ENCODE data around the gene C7orf25. TPM values are rescaled to one million over a fixed set of nuclear protein-coding genes. Genes with fewer than 3 reads are reported as not detected.

Gene C7orf25
- total and polyA plus RNA-seq, 10 of the 15 experiments (the other 5 are each of a cell fraction or from before 2014, with no cell fraction given), result 0.63 to 3.2 (median 1.7) TPM

- TF ChIP-seq MLLT1 (IDR thresholded peaks at IDR 0.05), result no peak
- no peak for TF ChIP-seq SKIL (IDR thresholded peaks at IDR 0.05; ENCODE audit: low read depth, poor library complexity, severe bottlenecking)
- TF ChIP-seq CEBPZ (IDR thresholded peaks at IDR 0.05; ENCODE audit: low read depth, low read length), result no peak
- no peak for TF ChIP-seq YBX1 (IDR thresholded peaks at IDR 0.05)
- TF ChIP-seq RUNX3 (IDR thresholded peaks at IDR 0.05; ENCODE audit: low read length), result no peak
- TF ChIP-seq TCF7 (IDR thresholded peaks at IDR 0.05; ENCODE audit: borderline replicate concordance), result no peak
- TF ChIP-seq FOS (IDR thresholded peaks at IDR 0.05; ENCODE audit: borderline replicate concordance, extremely low read depth, insufficient read length), result no peak
- TF ChIP-seq MAX (IDR thresholded peaks at IDR 0.05; ENCODE audit: low read depth, low read length), result no peak
- no peak for TF ChIP-seq SUPT20H (IDR thresholded peaks at IDR 0.05; ENCODE audit: borderline replicate concordance, control insufficient read depth, low read depth, low read length)
- TF ChIP-seq CBX3 (IDR thresholded peaks at IDR 0.05; ENCODE audit: borderline replicate concordance, low read depth), result no peak
- TF ChIP-seq YY1 (IDR thresholded peaks at IDR 0.05; ENCODE audit: low read depth, low read length), result peak; percentile 80; the same call in 1 of the 2 replicates
- no peak for TF ChIP-seq HSF1 (IDR thresholded peaks at IDR 0.05; ENCODE audit: low read depth, low read length)
- peak; percentile 87 to 92 (median 91) for TF ChIP-seq CTCF (IDR thresholded peaks at IDR 0.05 in 2 of 3, conservative IDR thresholded peaks at IDR 0.05 in 1 of 3; ENCODE audit: control insufficient read depth in 2 of 3, extremely low read depth in 1 of 3, insufficient read depth in 1 of 3, low read depth in 3 of 3, low read length in 3 of 3)
- peak; percentile 94 for TF ChIP-seq SMC3 (IDR thresholded peaks at IDR 0.05; ENCODE audit: borderline replicate concordance, low read length)
- TF ChIP-seq ZBTB33 (IDR thresholded peaks at IDR 0.05), result no peak
These were observed 29.3 kb upstream of the C7orf25 start (continued) for GRCh38 chr7:42940985-42941847.

Data from GM12878 (cell line).